ENCODE data around the gene LCN1. TPM values are rescaled to one million over a fixed set of nuclear protein-coding genes. Genes with fewer than 3 reads are reported as not detected.
"Not testable (repeated sequence)": the region's sequence is repeated elsewhere in the genome, so short reads cannot be mapped to it uniquely, and the experiment has no call there.

Gene LCN1
- polyA plus RNA-seq, 1 donor, result not detected

- DNase-seq, result not testable (repeated sequence)
Measured at GRCh38 chr9:135546792-135547617, 25.8 kb downstream of the LCN1 start.

- no peak for DNase-seq
Measured at GRCh38 chr9:135547756-135548736, 26.8 kb downstream of the LCN1 start.

- not testable (repeated sequence) for DNase-seq
Measured at GRCh38 chr9:135549478-135550343, 28.5 kb downstream of the LCN1 start.

DNA sequence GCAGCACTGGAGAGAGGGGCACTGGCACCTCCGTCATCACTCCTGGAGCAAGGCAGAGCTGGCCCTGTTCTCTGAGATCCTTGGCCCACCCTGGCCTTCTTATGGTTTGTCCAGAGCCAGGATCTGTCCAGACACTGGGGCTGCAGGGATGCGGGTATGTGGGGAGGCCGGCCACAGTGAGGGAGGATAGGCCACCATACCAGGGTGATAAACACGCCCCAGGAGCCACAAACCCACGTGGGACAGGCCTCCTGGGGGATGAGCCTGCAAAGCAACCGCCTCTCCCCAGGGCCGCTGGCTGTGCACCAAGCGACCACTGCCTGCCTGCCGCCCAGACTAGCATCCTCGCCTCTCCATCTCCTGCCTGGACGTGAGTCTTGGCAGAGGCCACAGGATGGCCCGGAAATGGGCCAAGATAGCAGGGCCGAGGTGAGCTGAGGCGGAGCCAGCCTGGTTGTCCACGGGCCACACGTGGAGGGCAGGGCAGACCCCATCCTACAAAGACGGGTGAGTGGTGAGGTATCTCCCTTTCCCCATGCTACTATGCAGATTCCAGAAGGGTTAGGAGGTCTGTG, 29.2 kb downstream of the LCN1 start:
- no peak for DNase-seq

- DNase-seq, result no peak
Measured at GRCh38 chr9:135551031-135551430, 29.8 kb downstream of the LCN1 start.

GRCh38 chr9:135551456-135551855, 30.2 kb downstream of the LCN1 start:
- DNase-seq, result no peak

DNA sequence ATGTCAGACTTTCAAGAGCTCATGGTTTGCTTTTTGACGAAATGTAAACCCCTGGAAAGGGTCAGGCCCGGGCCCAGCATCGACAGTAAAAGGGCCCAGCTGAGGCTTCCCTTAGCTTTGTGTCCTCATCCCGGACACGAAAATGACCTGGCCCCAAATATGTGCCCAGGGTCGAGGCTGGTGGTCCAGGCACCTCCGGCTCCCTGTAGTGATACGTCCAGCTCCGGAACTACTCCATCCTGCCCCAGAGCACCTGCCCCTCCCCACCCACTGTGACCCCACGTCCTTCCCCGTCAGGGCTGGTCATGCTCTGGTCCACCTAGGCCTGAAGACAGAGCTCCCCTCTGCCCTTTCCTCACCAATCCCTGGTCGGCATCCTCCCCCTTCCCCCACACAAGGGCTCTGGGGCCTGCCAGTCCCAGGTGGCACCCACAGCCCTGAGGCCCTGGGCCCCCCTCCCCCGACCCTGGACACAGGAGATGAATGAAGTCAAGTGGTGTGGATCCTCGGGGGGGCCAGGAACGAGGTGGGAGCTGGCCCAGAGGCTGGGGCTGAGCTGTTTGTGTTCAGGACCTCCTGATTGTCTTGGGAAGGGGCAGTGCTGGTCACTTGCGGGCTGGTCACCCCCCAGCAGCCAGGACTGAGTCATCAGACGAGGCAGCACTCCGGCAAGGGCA, 30.9 kb downstream of the LCN1 start:
- DNase-seq, result no peak

- DNase-seq, result no peak
Measured at GRCh38 chr9:135552698-135553171, 31.5 kb downstream of the LCN1 start.

DNA sequence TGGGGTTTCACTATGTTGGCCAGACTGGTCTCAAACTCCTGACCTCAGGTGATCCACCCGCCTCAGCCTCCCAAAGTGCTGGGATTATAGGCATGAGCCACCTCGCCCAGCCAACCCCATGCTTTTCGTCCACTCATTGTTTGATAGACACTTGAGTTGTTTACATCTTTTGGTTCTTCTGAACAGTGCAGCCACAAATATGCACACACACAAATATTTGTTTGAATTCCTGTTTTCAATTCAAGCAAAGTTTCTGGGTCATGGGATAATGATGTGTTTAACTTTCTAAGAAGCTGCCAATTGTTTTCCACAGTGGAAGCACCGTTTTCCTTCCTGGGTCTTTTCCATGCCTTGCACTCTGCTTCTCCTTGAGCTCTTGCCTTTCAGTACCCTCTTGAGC, 33.5 kb downstream of the LCN1 start:
- DNase-seq, result no peak

- DNase-seq, result no peak
Measured at GRCh38 chr9:135555203-135555602, 34.0 kb downstream of the LCN1 start.

DNA sequence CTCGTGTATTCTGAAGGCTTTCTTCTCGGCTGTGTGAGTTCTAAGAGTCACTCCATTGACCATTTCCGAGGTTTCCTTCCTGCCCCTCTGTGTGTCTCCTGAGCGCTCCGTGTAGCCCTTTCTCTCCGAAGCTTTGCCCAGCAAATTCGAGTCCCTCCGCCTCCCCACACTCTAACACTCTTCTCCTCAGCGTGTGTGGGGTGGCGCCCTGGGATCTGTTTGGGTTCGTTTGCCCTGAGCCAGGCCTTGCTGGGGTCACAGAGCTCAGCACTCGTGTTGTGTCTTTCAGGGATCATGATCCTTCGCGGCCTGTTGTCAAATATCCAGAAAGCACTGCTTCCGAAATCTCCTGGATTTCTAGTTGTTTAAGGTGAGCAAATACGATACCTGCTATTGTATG, 34.7 kb downstream of the LCN1 start:
- no peak for DNase-seq

GRCh38 chr9:135559606-135560005, 38.4 kb downstream of the LCN1 start:
- DNase-seq, result no peak

- DNase-seq, result no peak
Measured at GRCh38 chr9:135561391-135562234, 40.4 kb downstream of the LCN1 start, which contains the start of gene PAEP. TSS of gene PAEP (plus strand) at chr9:135561756.

DNA sequence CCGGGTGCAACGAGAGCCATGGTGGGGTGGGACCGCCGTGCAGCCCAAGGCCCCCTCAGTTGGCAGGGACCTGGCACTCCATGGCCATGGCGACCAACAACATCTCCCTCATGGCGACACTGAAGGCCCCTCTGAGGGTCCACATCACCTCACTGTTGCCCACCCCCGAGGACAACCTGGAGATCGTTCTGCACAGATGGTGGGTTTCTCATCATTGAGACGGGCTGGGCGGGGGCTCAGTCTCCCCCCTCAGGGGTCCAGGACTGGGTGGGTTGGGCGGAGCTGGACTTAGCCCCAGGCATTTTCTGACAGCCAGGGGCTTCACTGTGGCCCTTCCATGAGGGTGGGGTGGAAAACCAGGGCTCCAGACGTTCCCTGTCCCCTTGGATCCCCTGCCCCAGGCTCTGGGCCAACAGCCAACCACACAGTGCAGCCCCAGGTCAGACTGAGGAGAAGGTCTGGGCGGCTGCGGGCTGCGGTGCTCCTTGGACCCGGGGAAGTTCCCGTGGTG, 41.0 kb downstream of the LCN1 start:
- no peak for DNase-seq

- no peak for DNase-seq
Measured at GRCh38 chr9:135563039-135563476, 41.8 kb downstream of the LCN1 start.

DNA sequence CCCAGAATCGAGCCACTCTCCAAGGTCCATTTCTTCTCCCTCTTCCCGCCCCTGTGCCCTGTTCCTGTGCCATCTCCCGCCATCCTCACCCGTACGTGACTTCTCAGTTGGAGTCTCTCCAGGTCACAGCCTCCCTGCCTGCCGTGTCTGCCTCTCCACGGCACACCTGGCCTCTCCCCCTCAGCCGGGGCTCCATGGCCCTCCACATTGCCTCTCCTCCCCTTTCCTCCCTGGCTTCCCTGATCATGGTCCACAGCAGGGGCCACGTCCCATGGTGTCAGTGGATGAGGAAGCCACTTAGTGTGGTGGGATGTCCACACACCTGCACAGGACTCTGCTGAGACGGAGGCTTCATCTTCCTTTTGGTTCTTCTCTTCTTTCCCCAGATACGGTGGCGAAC, 42.6 kb downstream of the LCN1 start:
- DNase-seq, result no peak

- no peak for DNase-seq
Measured at GRCh38 chr9:135565141-135565628, 43.9 kb downstream of the LCN1 start.

DNA sequence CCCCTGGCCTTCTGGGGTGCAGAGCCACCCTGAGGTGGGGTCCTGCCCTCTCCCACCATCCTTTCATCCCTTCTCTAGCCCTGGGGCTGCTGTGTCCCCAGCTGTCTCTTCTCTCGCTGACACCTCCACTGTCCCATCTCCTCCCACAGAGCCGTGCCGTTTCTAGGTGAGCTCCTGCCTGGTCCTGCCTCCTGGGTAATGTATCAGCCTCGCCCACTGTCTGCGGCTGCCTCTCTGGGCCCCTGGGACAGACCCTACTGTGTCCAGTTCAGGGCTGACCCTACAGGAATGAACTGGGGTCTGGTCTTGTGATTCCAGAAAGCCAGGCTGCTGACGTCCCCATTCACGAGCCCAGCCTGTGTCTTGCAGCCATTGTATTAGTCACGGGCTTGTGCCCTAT, 44.4 kb downstream of the LCN1 start:
- no peak for DNase-seq

GRCh38 chr9:135566552-135566951, 45.3 kb downstream of the LCN1 start:
- no peak for DNase-seq
